Body of pancreas (tissue), 4 donors: ENCODE results near the gene GTF2F1. TPM values are rescaled to one million over a fixed set of nuclear protein-coding genes. Genes with fewer than 3 reads are reported as not detected.

ENCODE experiments used
- ATAC-seq: fragments of 150-250 bp; one replicate; pipeline ENCODE4 v1.9.1; 2016
- DNase-seq, 4 donors: peaks; one replicate each; pipeline ENCODE4 v3.0.0-alpha.2; 2019
- H3K27ac ChIP-seq, 4 donors: fragments of 200-600 bp; sonication (generic); 1 replicate in 3 of 4; 2 replicates in 1 of 4; pipeline versions ENCODE4 v1.5.1 to v1.6.1; 2016 to 2019; ENCODE audit warnings: mild to moderate bottlenecking in 1 of 4, mixed read lengths in 1 of 4, moderate library complexity in 1 of 4
- H3K27me3 ChIP-seq, 2 donors: fragments of 200-600 bp; sonication (generic); one replicate each; pipeline ENCODE4 v1.6.0; 2016; ENCODE audit warnings: mild to moderate bottlenecking in 1 of 2
- H3K36me3 ChIP-seq, 2 donors: fragments of 200-600 bp; sonication (generic); replicated peaks in 1 of 2; 2 replicates each; pipeline ENCODE4 v1.5.1; 2016; ENCODE audit warnings: low read depth in 2 of 2; ENCODE audit not compliant: insufficient read depth in 1 of 2
- H3K4me1 ChIP-seq: fragments of 200-600 bp; sonication (generic); one replicate; pipeline ENCODE4 v1.6.0; 2016
- H3K4me3 ChIP-seq, 2 donors: fragments of 200-600 bp; sonication (generic); 1 replicate in 1 of 2; 2 replicates in 1 of 2; pipeline ENCODE4 v1.5.1; 2016 to 2019
- H3K9me3 ChIP-seq, 3 donors: fragments of 200-600 bp; sonication (generic); 1 replicate in 2 of 3; 2 replicates in 1 of 3; pipeline ENCODE4 v1.5.1; 2016
- CTCF ChIP-seq, 7 experiments: fragments of 450-650 bp in 4 of 7; fragments of 200-600 bp in 3 of 7; sonication (generic) in 3 of 7; IDR thresholded peaks; one replicate each; pipeline ENCODE4 v1.5.1; 2016 to 2019; ENCODE audit warnings: antibody characterized with exemption in 7 of 7
- POLR2A ChIP-seq, 3 donors: fragments of 450-650 bp; IDR thresholded peaks; one replicate each; pipeline ENCODE4 v1.6.1; 2016; ENCODE audit warnings: antibody characterized with exemption in 3 of 3, mild to moderate bottlenecking in 2 of 3
- WGBS, 2 donors: methylation state at CpG; one replicate each; pipeline ENCODE4 v1.1.5; 2017; 5-methylcytosine and 5-hydroxymethylcytosine counted together
- intact Hi-C: fragments of 100-400 bp; cut with DNase I; formaldehyde crosslinking; loops from one replicate; pipeline ENCODE4 v1.15.1; 2023
- total RNA-seq, 2 donors: library from RNA; depleted of rRNA; stranded (reverse); fragments of >200 nt; gene quantifications; one replicate each; pipeline ENCODE4 v1.1.0, GENCODE V29; 2016

Gene GTF2F1
- total RNA-seq, 2 donors from 2014 or later = 37.4 to 51.1 TPM

GRCh38 chr19:6427131-6427530 lies 34.2 kb upstream of the GTF2F1 start:
- intact Hi-C loops = no loop called here
- DNase-seq (no peak), ATAC-seq (no peak)
- Histone ChIP-seq H3K36me3 (no peaks in the 10 kb centered on the region), H3K9me3 (no peaks in the 10 kb centered on the region), H3K27ac (no peak overlapping the region), H3K4me3 (no peak overlapping the region), H3K4me1 (peaks cover 19% of the 10 kb centered on the region), H3K27me3 (no peaks in the 10 kb centered on the region)
- WGBS, 2 donors = 93 to 97% methylated on average over 4 to 18 of the region's 18 CpGs
- TF ChIP-seq POLR2A (IDR thresholded peaks at IDR 0.05) (no peak), CTCF (IDR thresholded peaks at IDR 0.05) (no peak)

- no peaks in the 10 kb centered on the region for H3K36me3 ChIP-seq
- 91 to 94% methylated on average over 18 to 19 of the region's 21 CpGs for WGBS, 2 donors
- no peaks in the 10 kb centered on the region for H3K27me3 ChIP-seq
- no peak for ATAC-seq
- intact Hi-C loops = no loop called here
- H3K4me1 ChIP-seq = peaks cover 19% of the 10 kb centered on the region
- DNase-seq = no peak
- H3K4me3 ChIP-seq = no peak overlapping the region
- TF ChIP-seq CTCF (IDR thresholded peaks at IDR 0.05) (no peak), POLR2A (IDR thresholded peaks at IDR 0.05) (no peak)
- H3K9me3 ChIP-seq = no peaks in the 10 kb centered on the region
- peak overlapping the region; percentile 63 to 82 (median 78) for H3K27ac ChIP-seq
These were observed 33.0 kb upstream of the GTF2F1 start for GRCh38 chr19:6425732-6426620.

- intact Hi-C loops = no loop called here
- peaks cover 19% of the 10 kb centered on the region for H3K4me1 ChIP-seq
- no peak overlapping the region for H3K4me3 ChIP-seq
- H3K27ac ChIP-seq = peak overlapping the region; percentile 63 to 82 (median 78)
- H3K36me3 ChIP-seq = no peaks in the 10 kb centered on the region
- no peaks in the 10 kb centered on the region for H3K27me3 ChIP-seq
- peak in 1 of 3 donors; percentile 32 for TF ChIP-seq POLR2A (IDR thresholded peaks at IDR 0.05)
- peak in 1 of 7 experiments; percentile 9 for TF ChIP-seq CTCF (IDR thresholded peaks at IDR 0.05)
- DNase-seq (peak; percentile 100), ATAC-seq (peak; percentile 91)
- 6 to 21% methylated on average over 22 to 42 of the region's 43 CpGs for WGBS, 2 donors
- no peaks in the 10 kb centered on the region for H3K9me3 ChIP-seq
These were observed 32.2 kb upstream of the GTF2F1 start for GRCh38 chr19:6424939-6425731.

GRCh38 chr19:6424195-6424938 lies 31.4 kb upstream of the GTF2F1 start, which contains the start of gene KHSRP:
Gene KHSRP (minus strand): TSS chr19:6424811. CDS start chr19:6424701, 110 bp downstream.
- Histone ChIP-seq H3K4me3 (peak within 1 kb of the TSS; percentile 42 to 72), H3K36me3 (no peaks in the 10 kb centered on the region), H3K9me3 (no peaks in the 10 kb centered on the region), H3K4me1 (peaks cover 19% of the 10 kb centered on the region), H3K27ac (peak within 1 kb of the TSS; percentile 63 to 82 (median 78)), H3K27me3 (no peaks in the 10 kb centered on the region)
- no peak for ATAC-seq
- intact Hi-C loops = no loop called here
- WGBS, 2 donors = 0% methylated on average over 16 of the region's 114 CpGs; no CpG with 5 or more reads in 1 of the 2 donors
- no peak for DNase-seq
- TF ChIP-seq POLR2A (IDR thresholded peaks at IDR 0.05) (peak; percentile 41 to 74 (median 63)), CTCF (IDR thresholded peaks at IDR 0.05) (no peak)
